H1 (cell line): ENCODE measurements around the gene TMEM116. TPM values are rescaled to one million over a fixed set of nuclear protein-coding genes. Genes with fewer than 3 reads are reported as not detected.

ENCODE experiments used
- EP300 ChIP-seq, 2 experiments: IDR thresholded peaks; 1 replicate in 1 of 2; 2 replicates in 1 of 2; pipeline ENCODE4 v1.6.1; 2011 to 2012; ENCODE audit warnings: low read depth in 2 of 2, low read length in 2 of 2, mild to moderate bottlenecking in 2 of 2, borderline replicate concordance in 1 of 2, inconsistent platforms in 1 of 2, moderate library complexity in 1 of 2
- GTF2F1 ChIP-seq: IDR thresholded peaks from 2 replicates; pipeline ENCODE4 v1.6.1; 2012; ENCODE audit warnings: low read depth, low read length, improper control_type of control experiment, borderline replicate concordance
- JUN ChIP-seq: IDR thresholded peaks from 2 replicates; pipeline ENCODE4 v1.6.1; 2011; ENCODE audit warnings: low read depth, mild to moderate bottlenecking, improper control_type of control experiment, low read length
- NRF1 ChIP-seq: IDR thresholded peaks from 2 replicates; pipeline ENCODE4 v1.6.1; 2011; ENCODE audit warnings: mild to moderate bottlenecking, low read depth, low read length, improper control_type of control experiment
- POLR2AphosphoS5 ChIP-seq: IDR thresholded peaks from 2 replicates; pipeline ENCODE4 v1.6.1; 2011; ENCODE audit warnings: low read depth, low read length
- YY1 ChIP-seq: IDR thresholded peaks from 2 replicates; pipeline ENCODE4 v1.6.1; 2011; ENCODE audit warnings: low read depth, mild to moderate bottlenecking, low read length
- ZNF274 ChIP-seq: IDR thresholded peaks from 2 replicates; pipeline ENCODE4 v1.7.0; 2012; ENCODE audit warnings: low read length, borderline replicate concordance; ENCODE audit errors: extremely low read depth
- polyA plus RNA-seq, 7 experiments: library from polyadenylated mRNA; depleted of rRNA in 3 of 7; stranded (reverse) in 5 of 7; unstranded in 2 of 7; fragments of >200 nt in 5 of 7; fragments of 200-250 nt in 2 of 7; gene quantifications; 1 replicate in 5 of 7; 2 replicates in 1 of 7; 4 replicates in 1 of 7; pipeline versions ENCODE4 v1.2.1 to v1.2.3, GENCODE V29; 2011 to 2013; ENCODE audit warnings: missing spikeins in 2 of 7, mixed read lengths in 2 of 7
- total RNA-seq: library from RNA; stranded (reverse); fragmentation: NEBNext Ultra II Directional; extraction: Animal tissue kit (Norgen Biotek cat#: 25700); gene quantifications from 2 replicates; pipeline ENCODE4 v1.2.1, GENCODE V29; 2021
- TF ChIP-seq, protein P1 (sequence below): fragments of 300-600 bp; sonication (generic); IDR thresholded peaks from 2 replicates; pipeline ENCODE4 v1.7.1; 2012; ENCODE audit warnings: low read length, moderate library complexity, mild to moderate bottlenecking, inconsistent platforms; ENCODE audit not compliant: insufficient replicate concordance
- TF ChIP-seq, protein P2 (sequence below): IDR thresholded peaks from 2 replicates; pipeline ENCODE4 v1.6.1; 2012; ENCODE audit warnings: inconsistent platforms

Gene TMEM116
- total and polyA plus RNA-seq, 2 of the 8 experiments (the other 6 are each of a cell fraction or from before 2014, with no cell fraction given): 8.1 to 25.2 TPM

DNA sequence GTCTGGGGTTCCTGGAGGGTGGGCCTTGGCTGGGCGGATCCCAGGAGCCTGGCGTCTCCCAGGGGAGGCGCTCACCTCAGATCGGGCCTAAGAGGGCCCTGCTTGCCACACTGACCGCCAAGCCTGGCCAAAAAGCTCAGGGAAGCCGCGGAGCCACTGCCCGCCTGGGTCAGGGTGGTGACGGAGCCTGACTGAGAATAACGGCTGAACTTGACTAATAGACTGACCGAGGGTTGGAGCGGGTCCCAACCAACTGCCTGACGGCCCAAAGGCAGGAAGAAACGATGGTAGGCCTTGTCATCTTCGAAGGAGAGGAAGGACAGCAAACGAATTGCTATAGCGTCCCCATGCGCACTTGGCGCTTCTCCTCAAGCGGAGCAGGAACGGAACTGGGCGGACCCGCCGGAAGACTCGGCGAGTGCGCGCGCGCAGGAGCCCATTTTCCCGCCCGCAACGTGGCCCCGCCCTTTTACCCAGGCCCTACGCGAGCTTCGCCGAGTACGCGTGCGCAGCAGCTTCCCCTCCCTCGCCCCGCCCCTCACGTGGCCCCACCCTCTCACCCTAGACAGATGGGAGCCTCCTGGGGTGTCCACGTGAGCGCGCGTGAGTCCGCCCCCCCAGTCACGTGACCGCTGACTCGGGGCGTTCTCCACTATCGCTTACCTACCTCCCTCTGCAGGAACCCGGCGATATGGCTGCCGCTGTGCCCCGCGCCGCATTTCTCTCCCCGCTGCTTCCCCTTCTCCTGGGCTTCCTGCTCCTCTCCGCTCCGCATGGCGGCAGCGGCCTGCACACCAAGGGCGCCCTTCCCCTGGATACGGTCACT, at the start of gene TMEM116, which contains the start of gene ERP29 (continued):
- peak in 1 of 2 experiments; percentile 36; a peak in 1 of 3 replicates for TF ChIP-seq EP300 (IDR thresholded peaks at IDR 0.05; ENCODE audit: borderline replicate concordance in 1 of 2, low read depth in 2 of 2, low read length in 2 of 2)
- TF ChIP-seq, protein P1, sequence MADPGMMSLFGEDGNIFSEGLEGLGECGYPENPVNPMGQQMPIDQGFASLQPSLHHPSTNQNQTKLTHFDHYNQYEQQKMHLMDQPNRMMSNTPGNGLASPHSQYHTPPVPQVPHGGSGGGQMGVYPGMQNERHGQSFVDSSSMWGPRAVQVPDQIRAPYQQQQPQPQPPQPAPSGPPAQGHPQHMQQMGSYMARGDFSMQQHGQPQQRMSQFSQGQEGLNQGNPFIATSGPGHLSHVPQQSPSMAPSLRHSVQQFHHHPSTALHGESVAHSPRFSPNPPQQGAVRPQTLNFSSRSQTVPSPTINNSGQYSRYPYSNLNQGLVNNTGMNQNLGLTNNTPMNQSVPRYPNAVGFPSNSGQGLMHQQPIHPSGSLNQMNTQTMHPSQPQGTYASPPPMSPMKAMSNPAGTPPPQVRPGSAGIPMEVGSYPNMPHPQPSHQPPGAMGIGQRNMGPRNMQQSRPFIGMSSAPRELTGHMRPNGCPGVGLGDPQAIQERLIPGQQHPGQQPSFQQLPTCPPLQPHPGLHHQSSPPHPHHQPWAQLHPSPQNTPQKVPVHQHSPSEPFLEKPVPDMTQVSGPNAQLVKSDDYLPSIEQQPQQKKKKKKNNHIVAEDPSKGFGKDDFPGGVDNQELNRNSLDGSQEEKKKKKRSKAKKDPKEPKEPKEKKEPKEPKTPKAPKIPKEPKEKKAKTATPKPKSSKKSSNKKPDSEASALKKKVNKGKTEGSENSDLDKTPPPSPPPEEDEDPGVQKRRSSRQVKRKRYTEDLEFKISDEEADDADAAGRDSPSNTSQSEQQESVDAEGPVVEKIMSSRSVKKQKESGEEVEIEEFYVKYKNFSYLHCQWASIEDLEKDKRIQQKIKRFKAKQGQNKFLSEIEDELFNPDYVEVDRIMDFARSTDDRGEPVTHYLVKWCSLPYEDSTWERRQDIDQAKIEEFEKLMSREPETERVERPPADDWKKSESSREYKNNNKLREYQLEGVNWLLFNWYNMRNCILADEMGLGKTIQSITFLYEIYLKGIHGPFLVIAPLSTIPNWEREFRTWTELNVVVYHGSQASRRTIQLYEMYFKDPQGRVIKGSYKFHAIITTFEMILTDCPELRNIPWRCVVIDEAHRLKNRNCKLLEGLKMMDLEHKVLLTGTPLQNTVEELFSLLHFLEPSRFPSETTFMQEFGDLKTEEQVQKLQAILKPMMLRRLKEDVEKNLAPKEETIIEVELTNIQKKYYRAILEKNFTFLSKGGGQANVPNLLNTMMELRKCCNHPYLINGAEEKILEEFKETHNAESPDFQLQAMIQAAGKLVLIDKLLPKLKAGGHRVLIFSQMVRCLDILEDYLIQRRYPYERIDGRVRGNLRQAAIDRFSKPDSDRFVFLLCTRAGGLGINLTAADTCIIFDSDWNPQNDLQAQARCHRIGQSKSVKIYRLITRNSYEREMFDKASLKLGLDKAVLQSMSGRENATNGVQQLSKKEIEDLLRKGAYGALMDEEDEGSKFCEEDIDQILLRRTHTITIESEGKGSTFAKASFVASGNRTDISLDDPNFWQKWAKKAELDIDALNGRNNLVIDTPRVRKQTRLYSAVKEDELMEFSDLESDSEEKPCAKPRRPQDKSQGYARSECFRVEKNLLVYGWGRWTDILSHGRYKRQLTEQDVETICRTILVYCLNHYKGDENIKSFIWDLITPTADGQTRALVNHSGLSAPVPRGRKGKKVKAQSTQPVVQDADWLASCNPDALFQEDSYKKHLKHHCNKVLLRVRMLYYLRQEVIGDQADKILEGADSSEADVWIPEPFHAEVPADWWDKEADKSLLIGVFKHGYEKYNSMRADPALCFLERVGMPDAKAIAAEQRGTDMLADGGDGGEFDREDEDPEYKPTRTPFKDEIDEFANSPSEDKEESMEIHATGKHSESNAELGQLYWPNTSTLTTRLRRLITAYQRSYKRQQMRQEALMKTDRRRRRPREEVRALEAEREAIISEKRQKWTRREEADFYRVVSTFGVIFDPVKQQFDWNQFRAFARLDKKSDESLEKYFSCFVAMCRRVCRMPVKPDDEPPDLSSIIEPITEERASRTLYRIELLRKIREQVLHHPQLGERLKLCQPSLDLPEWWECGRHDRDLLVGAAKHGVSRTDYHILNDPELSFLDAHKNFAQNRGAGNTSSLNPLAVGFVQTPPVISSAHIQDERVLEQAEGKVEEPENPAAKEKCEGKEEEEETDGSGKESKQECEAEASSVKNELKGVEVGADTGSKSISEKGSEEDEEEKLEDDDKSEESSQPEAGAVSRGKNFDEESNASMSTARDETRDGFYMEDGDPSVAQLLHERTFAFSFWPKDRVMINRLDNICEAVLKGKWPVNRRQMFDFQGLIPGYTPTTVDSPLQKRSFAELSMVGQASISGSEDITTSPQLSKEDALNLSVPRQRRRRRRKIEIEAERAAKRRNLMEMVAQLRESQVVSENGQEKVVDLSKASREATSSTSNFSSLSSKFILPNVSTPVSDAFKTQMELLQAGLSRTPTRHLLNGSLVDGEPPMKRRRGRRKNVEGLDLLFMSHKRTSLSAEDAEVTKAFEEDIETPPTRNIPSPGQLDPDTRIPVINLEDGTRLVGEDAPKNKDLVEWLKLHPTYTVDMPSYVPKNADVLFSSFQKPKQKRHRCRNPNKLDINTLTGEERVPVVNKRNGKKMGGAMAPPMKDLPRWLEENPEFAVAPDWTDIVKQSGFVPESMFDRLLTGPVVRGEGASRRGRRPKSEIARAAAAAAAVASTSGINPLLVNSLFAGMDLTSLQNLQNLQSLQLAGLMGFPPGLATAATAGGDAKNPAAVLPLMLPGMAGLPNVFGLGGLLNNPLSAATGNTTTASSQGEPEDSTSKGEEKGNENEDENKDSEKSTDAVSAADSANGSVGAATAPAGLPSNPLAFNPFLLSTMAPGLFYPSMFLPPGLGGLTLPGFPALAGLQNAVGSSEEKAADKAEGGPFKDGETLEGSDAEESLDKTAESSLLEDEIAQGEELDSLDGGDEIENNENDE: no peak
- peak; percentile 75 for TF ChIP-seq NRF1
- TF ChIP-seq JUN: no peak
- TF ChIP-seq GTF2F1: peak; percentile 90
- TF ChIP-seq YY1: peak; percentile 80
- TF ChIP-seq ZNF274: no peak
- TF ChIP-seq POLR2AphosphoS5: peak; percentile 97
- TF ChIP-seq, protein P2, sequence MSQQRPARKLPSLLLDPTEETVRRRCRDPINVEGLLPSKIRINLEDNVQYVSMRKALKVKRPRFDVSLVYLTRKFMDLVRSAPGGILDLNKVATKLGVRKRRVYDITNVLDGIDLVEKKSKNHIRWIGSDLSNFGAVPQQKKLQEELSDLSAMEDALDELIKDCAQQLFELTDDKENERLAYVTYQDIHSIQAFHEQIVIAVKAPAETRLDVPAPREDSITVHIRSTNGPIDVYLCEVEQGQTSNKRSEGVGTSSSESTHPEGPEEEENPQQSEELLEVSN: peak; percentile 97
